GM19239 (cell line): ENCODE results near the gene PIEZO1.
"Not testable (repeated sequence)": the region's sequence is repeated elsewhere in the genome, so short reads cannot be mapped to it uniquely, and the experiment has no call there.

Experiments used
- DNase-seq: peaks from one replicate; pipeline ENCODE4 v3.0.0; 2011; ENCODE audit warnings: low spot score; ENCODE audit not compliant: insufficient read length
- FAIRE-seq: peaks from 2 replicates; lab custom pipeline; 2011; peaks lifted over from hg19 to GRCh38; lab: Jason Lieb, UNC

Gene PIEZO1, protein sequence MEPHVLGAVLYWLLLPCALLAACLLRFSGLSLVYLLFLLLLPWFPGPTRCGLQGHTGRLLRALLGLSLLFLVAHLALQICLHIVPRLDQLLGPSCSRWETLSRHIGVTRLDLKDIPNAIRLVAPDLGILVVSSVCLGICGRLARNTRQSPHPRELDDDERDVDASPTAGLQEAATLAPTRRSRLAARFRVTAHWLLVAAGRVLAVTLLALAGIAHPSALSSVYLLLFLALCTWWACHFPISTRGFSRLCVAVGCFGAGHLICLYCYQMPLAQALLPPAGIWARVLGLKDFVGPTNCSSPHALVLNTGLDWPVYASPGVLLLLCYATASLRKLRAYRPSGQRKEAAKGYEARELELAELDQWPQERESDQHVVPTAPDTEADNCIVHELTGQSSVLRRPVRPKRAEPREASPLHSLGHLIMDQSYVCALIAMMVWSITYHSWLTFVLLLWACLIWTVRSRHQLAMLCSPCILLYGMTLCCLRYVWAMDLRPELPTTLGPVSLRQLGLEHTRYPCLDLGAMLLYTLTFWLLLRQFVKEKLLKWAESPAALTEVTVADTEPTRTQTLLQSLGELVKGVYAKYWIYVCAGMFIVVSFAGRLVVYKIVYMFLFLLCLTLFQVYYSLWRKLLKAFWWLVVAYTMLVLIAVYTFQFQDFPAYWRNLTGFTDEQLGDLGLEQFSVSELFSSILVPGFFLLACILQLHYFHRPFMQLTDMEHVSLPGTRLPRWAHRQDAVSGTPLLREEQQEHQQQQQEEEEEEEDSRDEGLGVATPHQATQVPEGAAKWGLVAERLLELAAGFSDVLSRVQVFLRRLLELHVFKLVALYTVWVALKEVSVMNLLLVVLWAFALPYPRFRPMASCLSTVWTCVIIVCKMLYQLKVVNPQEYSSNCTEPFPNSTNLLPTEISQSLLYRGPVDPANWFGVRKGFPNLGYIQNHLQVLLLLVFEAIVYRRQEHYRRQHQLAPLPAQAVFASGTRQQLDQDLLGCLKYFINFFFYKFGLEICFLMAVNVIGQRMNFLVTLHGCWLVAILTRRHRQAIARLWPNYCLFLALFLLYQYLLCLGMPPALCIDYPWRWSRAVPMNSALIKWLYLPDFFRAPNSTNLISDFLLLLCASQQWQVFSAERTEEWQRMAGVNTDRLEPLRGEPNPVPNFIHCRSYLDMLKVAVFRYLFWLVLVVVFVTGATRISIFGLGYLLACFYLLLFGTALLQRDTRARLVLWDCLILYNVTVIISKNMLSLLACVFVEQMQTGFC (N-terminal part only)

DNA sequence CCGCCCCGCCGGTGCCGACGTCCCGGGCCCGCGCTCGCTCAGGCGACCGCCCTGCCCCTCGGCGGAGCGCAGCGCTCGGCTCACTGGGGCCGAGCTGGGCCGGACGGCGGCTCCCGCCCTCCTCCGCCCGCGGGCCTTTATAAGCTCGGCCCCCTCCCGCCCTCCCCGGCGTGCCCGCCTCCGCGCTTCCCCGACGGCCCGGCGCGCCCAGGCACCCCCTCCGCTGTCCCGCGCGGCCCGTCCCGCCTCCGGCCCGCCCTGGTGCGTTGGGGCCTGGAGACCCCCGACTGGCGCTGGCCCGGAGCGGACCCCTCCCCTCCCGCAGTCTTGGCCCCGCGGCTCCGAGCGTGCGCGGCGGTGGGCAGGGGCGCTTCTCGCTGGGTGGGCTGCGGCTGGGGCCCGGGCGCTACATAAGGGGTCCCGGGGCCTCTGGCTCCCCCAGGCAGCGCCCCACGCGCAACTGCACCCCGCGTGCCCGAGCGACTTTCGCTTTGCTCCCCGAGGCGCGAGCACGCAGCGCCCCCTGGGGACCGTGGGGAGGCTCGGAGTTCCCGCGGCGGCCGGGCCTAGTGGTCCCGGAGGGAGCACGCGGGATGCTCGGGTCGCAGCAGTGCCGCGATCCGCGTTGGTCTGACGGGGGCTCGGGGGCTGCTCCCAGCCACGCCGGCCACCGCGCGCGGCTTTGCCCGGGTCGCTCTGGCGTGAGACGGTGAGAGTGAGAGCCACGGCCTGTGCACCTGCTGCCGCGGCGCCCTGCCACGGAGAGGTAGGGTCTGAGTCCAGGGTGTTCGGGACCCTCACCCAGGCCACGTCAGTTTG is at the start of gene PIEZO1:
PIEZO1 (minus strand) TSS at position 115 of the 819 bp plus-strand sequence. CDS start 256 bp downstream, outside the sequence.
- DNase-seq (no peak), FAIRE-seq (no peak)

- FAIRE-seq (no peak), DNase-seq (no peak)
Observed at GRCh38 chr16:88834670-88835069, 49.6 kb upstream of the PIEZO1 start.

DNA sequence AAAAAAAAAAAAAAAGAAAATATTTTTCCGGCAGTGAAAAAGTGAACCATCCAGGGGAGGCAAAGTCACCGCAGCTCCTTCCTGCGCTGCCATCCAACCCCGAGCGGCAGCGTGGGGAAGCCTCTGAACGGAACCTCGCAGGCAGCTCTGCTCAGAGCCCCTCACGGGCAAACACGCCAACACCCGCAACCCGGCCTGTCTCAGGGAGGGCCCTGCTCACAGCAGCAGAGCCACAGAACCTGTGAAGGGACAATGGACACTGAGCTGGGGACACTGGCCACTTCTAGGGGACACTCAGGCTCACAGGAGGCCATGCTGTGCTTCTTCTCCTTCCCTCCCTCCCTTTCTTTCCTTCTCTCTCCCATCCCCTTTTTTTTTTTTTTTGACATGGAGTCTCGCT is 48.1 kb upstream of the PIEZO1 start:
- no peak for FAIRE-seq
- DNase-seq, result no peak

GRCh38 chr16:88831838-88832237 is 46.8 kb upstream of the PIEZO1 start:
- DNase-seq (no peak), FAIRE-seq (no peak)

DNA sequence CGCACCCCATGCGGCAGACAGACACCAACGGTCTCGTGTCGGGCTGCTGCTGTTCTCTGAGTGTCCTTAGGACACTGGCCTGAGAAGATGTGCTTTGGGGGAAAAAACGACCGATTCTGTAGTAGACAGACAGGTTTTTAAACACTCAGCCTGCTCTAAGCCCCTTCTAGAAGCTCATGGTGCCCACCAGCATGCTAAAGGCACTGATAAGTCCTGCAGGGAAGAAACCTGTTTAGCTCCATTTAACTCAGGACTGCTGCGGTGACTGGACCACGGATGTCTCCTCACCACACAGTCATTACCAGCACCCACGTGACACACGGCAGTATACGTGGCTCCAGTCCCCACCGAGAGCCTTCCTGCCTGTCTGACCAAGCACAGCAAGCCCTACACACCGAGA is 45.8 kb upstream of the PIEZO1 start:
- DNase-seq, result no peak
- FAIRE-seq, result no peak

DNA sequence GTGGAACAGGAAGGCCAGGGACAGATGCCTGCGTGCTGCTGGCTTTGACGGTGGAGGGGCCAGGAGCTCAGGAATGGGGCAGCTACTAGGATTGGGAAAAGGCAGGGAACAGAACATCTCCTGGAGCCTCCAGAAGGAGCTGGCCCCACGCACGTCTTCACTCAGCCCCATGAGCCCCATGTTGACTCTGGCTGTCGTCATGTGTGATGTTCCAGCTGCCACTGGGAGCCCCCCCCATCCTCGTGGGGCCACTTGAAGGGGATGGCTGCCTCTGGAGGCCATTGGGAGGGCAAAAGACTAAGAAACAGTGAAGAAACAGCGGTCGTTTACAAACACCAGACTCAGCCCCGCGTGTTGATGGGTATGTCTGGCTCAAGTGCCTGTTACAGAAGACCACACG is 45.2 kb upstream of the PIEZO1 start:
- no peak for FAIRE-seq
- DNase-seq, result no peak

GRCh38 chr16:88828711-88829110 is 43.7 kb upstream of the PIEZO1 start:
- no peak for FAIRE-seq
- no peak for DNase-seq

GRCh38 chr16:88827727-88828126 is 42.7 kb upstream of the PIEZO1 start:
- FAIRE-seq, result no peak

DNA sequence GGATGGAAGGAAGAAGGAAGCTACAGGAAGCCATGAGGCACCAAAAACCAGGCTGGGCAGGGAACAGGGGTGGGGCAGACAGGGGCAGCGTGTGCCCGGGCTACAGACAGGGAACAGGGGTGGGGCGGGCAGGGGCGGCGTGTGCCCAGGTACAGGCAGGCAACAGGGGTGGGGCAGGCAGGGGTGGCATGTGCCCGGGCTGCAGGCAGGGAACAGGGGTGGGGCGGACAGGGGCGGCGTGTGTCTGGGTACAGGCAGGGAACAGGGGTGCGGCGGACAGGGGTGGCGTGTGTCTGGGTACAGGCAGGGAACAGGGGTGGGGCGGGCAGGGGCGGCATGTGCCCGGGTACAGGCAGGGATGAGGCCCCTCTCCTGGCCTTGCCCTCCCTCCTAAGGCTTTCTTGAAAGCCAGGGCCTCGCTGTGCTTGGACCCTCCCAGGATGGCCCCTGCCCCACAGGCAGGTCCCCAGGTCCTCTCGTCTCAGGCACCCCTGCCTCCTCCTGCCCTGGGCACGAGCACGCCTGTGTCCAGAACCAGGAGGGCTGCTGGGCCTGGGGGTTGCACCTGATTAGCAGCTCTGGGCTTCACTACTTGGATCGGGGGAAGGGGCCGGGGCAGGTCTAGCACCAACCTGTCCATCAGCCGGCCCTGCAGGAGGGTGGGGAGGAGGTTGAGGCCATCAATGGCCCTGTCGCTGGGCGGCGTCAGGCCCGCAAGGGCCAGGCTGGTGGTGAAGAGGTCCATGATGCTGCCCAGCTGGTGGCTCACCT is 41.2 kb upstream of the PIEZO1 start:
- DNase-seq (no peak), FAIRE-seq (no peak)

More at GRCh38 chr16:88827727-88828126, 42.7 kb upstream of the PIEZO1 start:
- DNase-seq, result no peak

DNA sequence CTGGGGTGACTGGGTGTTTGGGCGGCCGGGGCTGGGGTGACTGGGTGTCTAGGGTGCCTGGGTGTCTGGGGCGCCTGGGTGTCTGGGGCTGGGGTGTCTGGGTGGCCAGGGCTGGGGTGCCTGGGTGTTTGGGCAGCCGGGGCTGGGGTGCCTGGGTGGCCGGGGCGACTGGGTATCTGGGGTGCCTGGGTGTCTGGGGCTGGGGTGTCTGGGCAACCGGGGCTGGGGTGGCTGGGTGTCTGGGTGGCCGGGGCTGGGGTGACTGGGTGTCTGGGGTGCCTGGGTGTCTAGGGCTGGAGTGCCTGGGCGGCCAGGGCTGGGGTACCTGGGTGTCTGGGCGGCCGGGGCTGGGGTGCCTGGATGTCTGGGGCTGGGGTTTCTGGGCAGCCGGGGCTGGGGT is 40.1 kb upstream of the PIEZO1 start:
- no peak for DNase-seq
- FAIRE-seq, result no peak

DNA sequence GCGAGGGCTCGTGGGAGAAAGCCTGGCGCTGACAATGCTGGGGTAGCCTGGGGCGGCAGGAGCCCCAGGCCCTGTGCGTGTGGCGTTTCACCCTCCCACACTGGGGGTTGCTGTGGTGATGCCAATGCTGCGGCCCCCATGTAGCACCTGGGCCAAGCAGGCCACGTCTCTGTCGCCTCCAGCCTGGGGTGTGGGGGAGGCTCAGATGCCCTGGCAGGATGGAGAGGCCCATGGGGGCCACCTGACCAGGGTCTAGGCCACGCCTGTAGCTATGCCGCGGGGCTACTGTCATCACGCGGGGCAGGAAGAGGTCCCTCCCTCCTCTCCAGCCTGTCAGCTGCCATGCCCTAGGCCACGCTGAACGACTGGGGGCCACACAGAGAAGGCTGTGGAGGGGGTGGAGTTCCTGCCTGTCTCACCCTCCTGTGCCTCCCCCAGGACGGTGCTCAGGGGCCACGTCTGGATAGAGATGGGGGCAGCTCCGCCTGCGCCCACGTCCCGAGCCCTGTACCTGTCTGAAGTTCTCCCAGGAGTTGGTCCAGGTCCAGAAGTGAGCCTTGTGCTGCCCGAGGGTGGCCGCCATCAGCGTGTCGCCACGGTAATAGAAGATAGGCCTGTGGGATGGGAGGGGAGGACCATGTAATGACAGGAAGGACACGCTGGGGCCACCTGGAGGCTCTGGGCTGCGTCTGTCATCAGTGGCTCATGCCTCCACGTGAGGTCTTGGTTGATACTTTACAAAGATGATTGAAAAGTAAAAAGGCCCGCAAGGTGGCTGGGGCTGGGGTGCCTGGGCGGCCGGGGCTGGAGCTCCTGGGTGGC is 39.4 kb upstream of the PIEZO1 start:
- DNase-seq, result no peak
- FAIRE-seq, result no peak

- FAIRE-seq, DNase-seq: not testable (repeated sequence)
Observed at GRCh38 chr16:88823646-88824045, 38.6 kb upstream of the PIEZO1 start.

DNA sequence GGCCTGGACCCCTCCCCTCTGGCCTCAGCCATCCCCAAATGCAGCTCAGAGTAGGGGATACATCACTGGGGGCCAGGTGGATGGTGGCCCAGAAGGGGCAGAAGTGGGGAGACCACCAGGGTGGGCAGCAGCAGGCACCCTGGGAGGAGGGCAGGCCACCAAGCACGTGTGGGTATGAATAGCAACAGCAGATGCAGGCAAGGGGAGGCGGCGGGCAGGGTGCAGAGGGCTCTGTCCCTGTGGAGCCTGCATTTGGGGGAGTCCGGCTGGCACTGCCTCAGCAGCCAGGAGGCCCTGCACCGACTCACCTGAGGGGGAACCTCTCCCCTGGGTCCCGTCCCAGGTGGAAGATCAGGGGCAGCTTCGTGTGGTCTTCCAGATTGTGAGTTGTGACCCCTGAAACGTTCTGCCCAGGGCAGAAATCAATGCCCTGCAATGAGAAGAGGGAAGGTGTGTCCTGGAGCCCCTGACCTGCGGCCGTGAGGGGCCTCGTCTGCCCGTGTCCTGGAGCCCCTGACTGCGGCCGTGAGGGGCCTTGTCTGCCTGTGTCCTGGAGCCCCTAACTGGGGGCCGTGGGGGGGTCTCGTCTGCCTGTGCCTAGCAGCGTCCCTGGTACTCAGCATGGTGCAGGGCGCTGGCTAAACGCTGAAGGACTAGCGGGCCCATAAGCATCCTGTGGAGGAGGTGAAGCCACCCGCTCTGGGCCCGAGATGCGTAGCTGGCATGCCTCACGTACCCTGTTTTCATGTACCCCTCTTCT is 37.4 kb upstream of the PIEZO1 start:
- no peak for FAIRE-seq

GRCh38 chr16:88821168-88821850 is 36.3 kb upstream of the PIEZO1 start:
- DNase-seq (no peak), FAIRE-seq (no peak)

More for the DNA sequence above, 37.4 kb upstream of the PIEZO1 start:
- DNase-seq, result no peak

GRCh38 chr16:88820385-88821025 is 35.5 kb upstream of the PIEZO1 start:
- no peak for FAIRE-seq
- no peak for DNase-seq

DNA sequence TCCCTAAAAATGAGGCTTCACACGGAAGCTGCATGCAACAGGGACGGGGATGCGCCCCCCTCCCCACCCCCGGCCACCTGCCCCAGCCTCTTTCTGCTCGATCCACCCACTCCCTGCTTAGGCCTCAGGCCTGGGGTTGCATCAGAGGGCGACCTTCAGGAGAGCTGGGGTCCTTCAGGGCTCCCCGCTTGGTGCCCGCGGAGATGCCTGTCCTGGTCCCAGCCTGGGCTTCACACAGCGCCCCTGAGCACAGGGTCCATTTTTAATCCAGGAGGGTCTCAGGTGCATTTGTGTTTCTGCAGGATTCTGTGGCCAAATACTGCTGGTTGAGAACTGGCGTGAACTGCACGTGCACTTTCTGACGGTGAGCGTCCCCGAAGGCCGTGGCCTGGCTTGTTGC is 34.1 kb upstream of the PIEZO1 start:
- no peak for DNase-seq
- FAIRE-seq, result no peak
